Prostate gland (tissue), 2 donors: ENCODE data around the gene CCL23.

Source experiments
- POLR2A ChIP-seq: fragments of 450-650 bp; IDR thresholded peaks from one replicate; pipeline ENCODE4 v1.6.1; 2016; ENCODE audit warnings: antibody characterized with exemption, mild to moderate bottlenecking
- TF ChIP-seq, protein P1 (sequence below), 4 experiments: fragments of 200-600 bp in 2 of 4; fragments of 450-650 bp in 2 of 4; sonication (generic) in 2 of 4; IDR thresholded peaks; 1 replicate in 3 of 4; 2 replicates in 1 of 4; pipeline ENCODE4 v1.5.1; 2016 to 2019; ENCODE audit warnings: antibody characterized with exemption in 4 of 4, mild to moderate bottlenecking in 2 of 4, moderate library complexity in 2 of 4

DNA sequence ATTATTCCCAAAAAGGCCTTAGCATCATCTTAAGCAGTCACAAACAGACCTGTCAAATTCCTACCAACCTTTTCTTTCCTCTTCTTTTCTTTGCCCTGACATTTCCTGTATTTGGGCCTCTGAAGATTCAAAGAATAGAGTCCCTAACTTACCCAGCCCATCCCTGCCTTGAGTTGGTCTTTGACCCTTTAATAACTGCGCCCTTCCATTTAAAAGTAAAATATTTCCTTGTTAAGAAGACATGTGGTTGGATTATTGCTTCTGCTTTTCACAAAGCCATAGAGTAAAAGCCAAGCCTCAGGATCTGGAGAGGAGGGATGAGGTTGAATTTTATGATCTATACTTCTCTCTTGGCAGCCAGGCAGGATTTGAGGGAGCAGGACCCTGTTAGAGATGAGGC is 13.2 kb upstream of the CCL23 start:
- TF ChIP-seq, protein P1, sequence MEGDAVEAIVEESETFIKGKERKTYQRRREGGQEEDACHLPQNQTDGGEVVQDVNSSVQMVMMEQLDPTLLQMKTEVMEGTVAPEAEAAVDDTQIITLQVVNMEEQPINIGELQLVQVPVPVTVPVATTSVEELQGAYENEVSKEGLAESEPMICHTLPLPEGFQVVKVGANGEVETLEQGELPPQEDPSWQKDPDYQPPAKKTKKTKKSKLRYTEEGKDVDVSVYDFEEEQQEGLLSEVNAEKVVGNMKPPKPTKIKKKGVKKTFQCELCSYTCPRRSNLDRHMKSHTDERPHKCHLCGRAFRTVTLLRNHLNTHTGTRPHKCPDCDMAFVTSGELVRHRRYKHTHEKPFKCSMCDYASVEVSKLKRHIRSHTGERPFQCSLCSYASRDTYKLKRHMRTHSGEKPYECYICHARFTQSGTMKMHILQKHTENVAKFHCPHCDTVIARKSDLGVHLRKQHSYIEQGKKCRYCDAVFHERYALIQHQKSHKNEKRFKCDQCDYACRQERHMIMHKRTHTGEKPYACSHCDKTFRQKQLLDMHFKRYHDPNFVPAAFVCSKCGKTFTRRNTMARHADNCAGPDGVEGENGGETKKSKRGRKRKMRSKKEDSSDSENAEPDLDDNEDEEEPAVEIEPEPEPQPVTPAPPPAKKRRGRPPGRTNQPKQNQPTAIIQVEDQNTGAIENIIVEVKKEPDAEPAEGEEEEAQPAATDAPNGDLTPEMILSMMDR (IDR thresholded peaks at IDR 0.05): no peak
- TF ChIP-seq POLR2A: no peak
